HCT116 (cell line): Measurements from ENCODE around the gene NKIRAS2. TPM values are rescaled to one million over a fixed set of nuclear protein-coding genes. Genes with fewer than 3 reads are reported as not detected.

Source experiments
- ATAC-seq: fragments of 200-7000 bp; cut with Tn5 transposase; 2 replicates; pipeline ENCODE4 v1.9.1; 2020; ENCODE audit warnings: mild to moderate bottlenecking, moderate library complexity
- BruUV-seq: library from RNA; stranded (reverse); fragments of 400-500 nt; replicated peaks from 2 replicates; lab custom pipeline; 2021; lab: Mats Ljungman, UMichigan
- CTCF ChIA-PET: fragments of 300-600 bp; sonication (Branson Sonifier 250); formaldehyde crosslinking; loops from one replicate; lab custom pipeline; 2021; ENCODE audit warnings: antibody characterized with exemption; lab: Charles Lee
- POLR2A ChIA-PET: fragments of 300-600, 350-600 bp; sonication (Branson Sonifier 250); formaldehyde crosslinking; loops from one replicate; lab custom pipeline; 2021; ENCODE audit warnings: antibody characterized with exemption; lab: Charles Lee
- RAD21 ChIA-PET, 2 experiments: fragments of 300-600 bp; sonication (Branson Sonifier 250); formaldehyde crosslinking; loops; one replicate each; lab custom pipeline; 2023; ENCODE audit warnings: low total read pairs in 2 of 2; ENCODE audit not compliant: uncharacterized antibody in 2 of 2, unreplicated experiment in 2 of 2, low non-redundant PET in 1 of 2; lab: Charles Lee
- DNase-seq: peaks from one replicate; pipeline ENCODE4 v3.0.0-alpha.2; 2010; ENCODE audit warnings: low read depth, low spot score
- H2AFZ ChIP-seq: fragments of 200-600 bp; shearing (Covaris generic), sonication (generic); 2 replicates; pipeline ENCODE4 v1.6.1; 2017; ENCODE audit warnings: low read depth, mixed run types, mixed read lengths, antibody characterized with exemption, low read length; ENCODE audit not compliant: poor library complexity, severe bottlenecking
- H3K27ac ChIP-seq: 2 replicates; pipeline ENCODE4 v1.5.1; 2012; ENCODE audit warnings: low read depth, low read length
- H3K27me3 ChIP-seq: fragments of 200-600 bp; sonication (generic); 2 replicates; pipeline ENCODE4 v1.6.1; 2016; ENCODE audit warnings: mixed run types, low read length, mixed read lengths; ENCODE audit not compliant: insufficient read depth
- H3K36me3 ChIP-seq, 2 experiments: fragments of 200-500 bp in 1 of 2; fragments of 200-600 bp in 1 of 2; sonication (Bioruptor generic) in 1 of 2; sonication (generic) in 1 of 2; 2 replicates each; pipeline versions ENCODE4 v1.5.1 to v1.6.1; 2014 to 2016; ENCODE audit warnings: low read length in 2 of 2, inconsistent platforms in 1 of 2, mixed read lengths in 1 of 2, mixed run types in 1 of 2; ENCODE audit not compliant: insufficient read depth in 2 of 2, control insufficient read depth in 1 of 2
- H3K4me1 ChIP-seq, 2 experiments: fragments of 200-600 bp in 1 of 2; sonication (generic) in 1 of 2; 2 replicates each; pipeline versions ENCODE4 v1.5.1 to v1.6.1; 2012 to 2017; ENCODE audit warnings: low read length in 2 of 2, inconsistent platforms in 1 of 2, mild to moderate bottlenecking in 1 of 2, mixed read lengths in 1 of 2, mixed run types in 1 of 2, moderate library complexity in 1 of 2; ENCODE audit not compliant: insufficient read depth in 2 of 2, control insufficient read depth in 1 of 2
- H3K4me2 ChIP-seq: fragments of 200-600 bp; sonication (generic); 2 replicates; pipeline ENCODE4 v1.6.1; 2017; ENCODE audit warnings: mixed run types, low read length, mixed read lengths
- H3K4me3 ChIP-seq, 2 experiments: fragments of 200-600 bp in 1 of 2; sonication (generic) in 1 of 2; replicated peaks in 1 of 2; 2 replicates each; pipeline ENCODE4 v1.5.1; 2011 to 2016; ENCODE audit warnings: low read length in 2 of 2, control low read depth in 1 of 2, low read depth in 1 of 2, mild to moderate bottlenecking in 1 of 2, mixed read lengths in 1 of 2, mixed run types in 1 of 2
- H3K79me2 ChIP-seq: fragments of 200-600 bp; sonication (generic); 2 replicates; pipeline ENCODE4 v1.6.1; 2017; ENCODE audit warnings: mild to moderate bottlenecking, mixed run types, low read length, moderate library complexity, mixed read lengths; ENCODE audit not compliant: insufficient read depth
- H3K9ac ChIP-seq: fragments of 200-600 bp; sonication (generic); 2 replicates; pipeline ENCODE4 v1.6.1; 2016; ENCODE audit warnings: low read length, mixed read lengths
- H3K9me2 ChIP-seq: fragments of 200-600 bp; sonication (generic), shearing (Covaris generic); 2 replicates; pipeline ENCODE4 v1.6.1; 2017; ENCODE audit warnings: mixed run types, mild to moderate bottlenecking, moderate library complexity; ENCODE audit not compliant: insufficient read depth
- H3K9me3 ChIP-seq, 2 experiments: fragments of 200-500 bp in 1 of 2; fragments of 200-600 bp in 1 of 2; sonication (Bioruptor generic) in 1 of 2; sonication (generic) in 1 of 2; 2 replicates each; pipeline ENCODE4 v1.6.1; 2014 to 2017; ENCODE audit warnings: low read length in 2 of 2, mixed read lengths in 2 of 2, inconsistent platforms in 1 of 2, low read depth in 1 of 2, mild to moderate bottlenecking in 1 of 2, mixed run types in 1 of 2, moderate library complexity in 1 of 2; ENCODE audit not compliant: control insufficient read depth in 1 of 2, insufficient read depth in 1 of 2
- H4K20me1 ChIP-seq: fragments of 200-600 bp; sonication (generic), shearing (Covaris generic); 2 replicates; pipeline ENCODE4 v1.6.1; 2017; ENCODE audit warnings: mixed run types, mild to moderate bottlenecking, moderate library complexity; ENCODE audit not compliant: insufficient read depth
- ATF3 ChIP-seq: IDR thresholded peaks from 2 replicates; pipeline ENCODE4 v1.6.1; 2012
- CBX3 ChIP-seq: IDR thresholded peaks from 2 replicates; pipeline ENCODE4 v1.6.1; 2012; ENCODE audit warnings: low read depth
- CEBPB ChIP-seq: IDR thresholded peaks from 2 replicates; pipeline ENCODE4 v1.6.1; 2012; ENCODE audit warnings: low read depth
- EGR1 ChIP-seq: IDR thresholded peaks from 2 replicates; pipeline ENCODE4 v1.6.1; 2012; ENCODE audit warnings: low read depth
- EZH2 ChIP-seq: fragments of 200-600 bp; sonication (generic); IDR thresholded peaks from 2 replicates; pipeline ENCODE4 v1.6.1; 2017; ENCODE audit warnings: antibody characterized with exemption, mixed run types
- JUND ChIP-seq: IDR thresholded peaks from 2 replicates; pipeline ENCODE4 v1.6.1; 2012
- POLR2AphosphoS5 ChIP-seq: IDR thresholded peaks from 2 replicates; pipeline ENCODE4 v1.6.1; 2011; ENCODE audit warnings: mild to moderate bottlenecking, low read depth, low read length, moderate library complexity
- REST ChIP-seq: IDR thresholded peaks from 2 replicates; pipeline ENCODE4 v1.6.1; 2012; ENCODE audit warnings: low read depth
- TCF7L2 ChIP-seq: IDR thresholded peaks from 2 replicates; pipeline ENCODE4 v1.7.0; 2011; ENCODE audit warnings: borderline replicate concordance, inconsistent platforms; ENCODE audit not compliant: insufficient read depth, insufficient read length; ENCODE audit errors: extremely low read depth
- ZBTB33 ChIP-seq: IDR thresholded peaks from 2 replicates; pipeline ENCODE4 v1.6.1; 2011; ENCODE audit warnings: mild to moderate bottlenecking, low read length, moderate library complexity; ENCODE audit not compliant: insufficient replicate concordance; ENCODE audit errors: extremely low read depth
- ZFX ChIP-seq: fragments of 450-650 bp; IDR thresholded peaks from 2 replicates; pipeline ENCODE4 v1.6.1; 2017
- ZNF274 ChIP-seq: fragments of 200-500 bp; sonication (Bioruptor generic); IDR thresholded peaks from 2 replicates; pipeline ENCODE4 v1.6.1; 2014; ENCODE audit warnings: mild to moderate bottlenecking, low read depth, low read length, inconsistent platforms
- intact Hi-C: fragments of 100-400 bp; cut with micrococcal nuclease; formaldehyde crosslinking; loops from 2 replicates; pipeline ENCODE4 v1.10.0; 2022
- total RNA-seq: library from RNA; stranded (reverse); gene quantifications from one replicate; pipeline ENCODE4 v1.2.1, GENCODE V29; 2021; ENCODE audit not compliant: unreplicated experiment

The NKIRAS2 gene
- total RNA-seq, 1 experiment from 2014 or later: 26.4 TPM

- Histone ChIP-seq H3K4me2 (peak overlapping the region; percentile 46), H3K36me3 (no peaks in the 10 kb centered on the region), H3K4me3 (no peak overlapping the region), H3K9me3 (no peaks in the 10 kb centered on the region), H2AFZ (no peak overlapping the region), H3K27ac (no peak overlapping the region), H3K9ac (no peak overlapping the region), H3K9me2 (no peaks in the 10 kb centered on the region), H3K79me2 (no peaks in the 10 kb centered on the region), H3K4me1 (peaks cover 15 to 29% of the 10 kb centered on the region in 2 experiments), H4K20me1 (no peaks in the 10 kb centered on the region), H3K27me3 (peaks cover 11% of the 10 kb centered on the region; the same call in 1 of the 2 replicates)
- peak; percentile 65 for ATAC-seq
- ChIA-PET POLR2A (interaction anchor here (1.4 kb wide), 1 partner anchor 90 kb away, joined by 4 read pairs; no protein-coding TSS in a partner anchor), CTCF (interaction anchor here (1.0 to 1.4 kb wide), 2 partner anchors 10 to 12 kb away, joined by 4 to 9 read pairs; no protein-coding TSS in a partner anchor), RAD21 (no interaction called here)
- BruUV-seq: no TSS peak
- TF ChIP-seq CEBPB: no peak
- no peak for TF ChIP-seq POLR2AphosphoS5
- TF ChIP-seq EZH2: no peak
- TF ChIP-seq CBX3: no peak
- TF ChIP-seq TCF7L2: peak; percentile 95
- no peak for TF ChIP-seq EGR1
- no peak for TF ChIP-seq ATF3
- TF ChIP-seq JUND: no peak
- TF ChIP-seq ZFX: no peak
- DNase-seq: no peak
- intact Hi-C loops: no loop called here
Measured at GRCh38 chr17:42055496-42055895, 35.6 kb downstream of the NKIRAS2 start.

- Histone ChIP-seq H3K9me3 (no peaks in the 10 kb centered on the region), H3K4me3 (no peak overlapping the region), H3K4me1 (peaks cover 12 to 19% of the 10 kb centered on the region in 2 experiments), H3K79me2 (no peaks in the 10 kb centered on the region), H3K9me2 (no peaks in the 10 kb centered on the region), H4K20me1 (no peaks in the 10 kb centered on the region), H3K36me3 (no peaks in the 10 kb centered on the region), H3K27me3 (peaks cover 11% of the 10 kb centered on the region; the same call in 1 of the 2 replicates), H3K9ac (no peak overlapping the region), H3K4me2 (no peak overlapping the region), H3K27ac (no peak overlapping the region), H2AFZ (no peak overlapping the region)
- ChIA-PET CTCF (interaction anchor here (1.4 kb wide), 1 partner anchor 9 kb away, joined by 4 read pairs; no protein-coding TSS in a partner anchor), RAD21 (no interaction called here), POLR2A (no interaction called here)
- BruUV-seq: no TSS peak
- intact Hi-C loops: no loop called here
- no peak for ATAC-seq
- TF ChIP-seq REST: no peak
- TF ChIP-seq EGR1: no peak
- TF ChIP-seq ZNF274: no peak
- no peak for TF ChIP-seq CBX3
- no peak for TF ChIP-seq ZBTB33
- DNase-seq: no peak
Measured at GRCh38 chr17:42056635-42057034, 36.7 kb downstream of the NKIRAS2 start.
